Measurements from ENCODE around the gene OTOL1.

OTOL1 gene

GRCh38 chr3:161545824-161546223 lies 49.2 kb downstream of the OTOL1 start:
- no peak for DNase-seq (ENCODE audit: low read depth)

GRCh38 chr3:161548301-161548700 lies 51.7 kb downstream of the OTOL1 start:
- no peak for DNase-seq (ENCODE audit: low read depth)

GRCh38 chr3:161549261-161549660 lies 52.7 kb downstream of the OTOL1 start:
- no peak for DNase-seq (ENCODE audit: low read depth)

GRCh38 chr3:161550491-161551195 lies 54.0 kb downstream of the OTOL1 start:
- no peak for DNase-seq (ENCODE audit: low read depth)

GRCh38 chr3:161551697-161552096 lies 55.1 kb downstream of the OTOL1 start:
- no peak for DNase-seq (ENCODE audit: low read depth)

- no peak for DNase-seq (ENCODE audit: low read depth)
These were observed 56.5 kb downstream of the OTOL1 start for GRCh38 chr3:161552984-161553560.
